H1 (cell line): Measurements from ENCODE around the gene HOXB3. TPM values are rescaled to one million over a fixed set of nuclear protein-coding genes. Genes with fewer than 3 reads are reported as not detected.
A peak's percentile ranks its signal among the peaks of the same experiment; 100 is the strongest.

ENCODE experiments used
- CBX5 ChIP-seq: fragments of 300-800, 300-1000 bp; sonication (generic); IDR thresholded peaks from 2 replicates; pipeline ENCODE4 v1.7.1; 2016; ENCODE audit warnings: antibody characterized with exemption, low read length, low read depth
- CBX8 ChIP-seq: fragments of 300-800, 300-1000 bp; sonication (generic); IDR thresholded peaks from 2 replicates; pipeline ENCODE4 v1.7.1; 2016; ENCODE audit warnings: low read depth, low read length, borderline replicate concordance
- CEBPB ChIP-seq: IDR thresholded peaks from 2 replicates; pipeline ENCODE4 v1.6.1; 2012; ENCODE audit warnings: low read depth, low read length
- CTCF ChIP-seq, 3 experiments: IDR thresholded peaks; 1 replicate in 2 of 3; 2 replicates in 1 of 3; pipeline versions ENCODE4 v1.5.1 to v1.6.1; 2011; ENCODE audit warnings: low read length in 3 of 3, mild to moderate bottlenecking in 3 of 3, inconsistent platforms in 2 of 3, low read depth in 1 of 3, moderate library complexity in 1 of 3; ENCODE audit not compliant: insufficient read depth in 1 of 3; ENCODE audit errors: control extremely low read depth in 1 of 3
- EZH2 ChIP-seq: fragments of 200-600 bp; sonication (generic); IDR thresholded peaks from 2 replicates; pipeline ENCODE4 v1.7.1; 2012; ENCODE audit warnings: low read depth, mild to moderate bottlenecking, moderate library complexity, low read length, inconsistent platforms; ENCODE audit not compliant: severe bottlenecking
- FOSL1 ChIP-seq: IDR thresholded peaks from 2 replicates; pipeline ENCODE4 v1.6.1; 2011; ENCODE audit warnings: mild to moderate bottlenecking, low read depth, low read length, moderate library complexity; ENCODE audit not compliant: insufficient read depth
- HDAC2 ChIP-seq, 2 experiments: fragments of 300-600 bp in 1 of 2; sonication (generic) in 1 of 2; IDR thresholded peaks; 2 replicates each; pipeline ENCODE4 v1.6.1; 2011 to 2012; ENCODE audit warnings: low read depth in 2 of 2, low read length in 2 of 2, mild to moderate bottlenecking in 2 of 2, moderate library complexity in 2 of 2, borderline replicate concordance in 1 of 2, inconsistent platforms in 1 of 2
- KDM5A ChIP-seq: fragments of 200-600 bp; IDR thresholded peaks from 2 replicates; pipeline ENCODE4 v1.7.1; 2012; ENCODE audit warnings: mild to moderate bottlenecking, low read length, inconsistent platforms, mixed read lengths
- NRF1 ChIP-seq: IDR thresholded peaks from 2 replicates; pipeline ENCODE4 v1.6.1; 2011; ENCODE audit warnings: mild to moderate bottlenecking, low read depth, low read length, improper control_type of control experiment
- POLR2A ChIP-seq, 2 experiments: IDR thresholded peaks; 1 replicate in 1 of 2; 2 replicates in 1 of 2; pipeline ENCODE4 v1.6.1; 2011; ENCODE audit warnings: low read depth in 2 of 2, low read length in 2 of 2, mild to moderate bottlenecking in 2 of 2; ENCODE audit errors: control extremely low read depth in 1 of 2
- POLR2AphosphoS5 ChIP-seq: IDR thresholded peaks from 2 replicates; pipeline ENCODE4 v1.6.1; 2011; ENCODE audit warnings: low read depth, low read length
- POU5F1 ChIP-seq: IDR thresholded peaks from 2 replicates; pipeline ENCODE4 v1.6.1; 2011; ENCODE audit warnings: low read depth, mild to moderate bottlenecking, low read length, moderate library complexity
- RBBP5 ChIP-seq: IDR thresholded peaks from 2 replicates; pipeline ENCODE4 v1.7.1; 2012; ENCODE audit warnings: low read depth, mild to moderate bottlenecking, inconsistent platforms, low read length, moderate library complexity, borderline replicate concordance
- SIN3A ChIP-seq, 2 experiments: IDR thresholded peaks in 1 of 2; conservative IDR thresholded peaks in 1 of 2; 2 replicates each; pipeline ENCODE4 v1.6.1; 2011 to 2012; ENCODE audit warnings: low read length in 2 of 2, improper control_type of control experiment in 1 of 2, low read depth in 1 of 2, mild to moderate bottlenecking in 1 of 2
- SIRT6 ChIP-seq: IDR thresholded peaks from one replicate; pipeline ENCODE4 v1.7.1; 2012; ENCODE audit warnings: low read length, inconsistent platforms
- SIX5 ChIP-seq: IDR thresholded peaks from 2 replicates; pipeline ENCODE4 v1.6.1; 2011; ENCODE audit warnings: mild to moderate bottlenecking, low read depth, low read length
- SP4 ChIP-seq: IDR thresholded peaks from 2 replicates; pipeline ENCODE4 v1.6.1; 2012; ENCODE audit warnings: low read length, inconsistent platforms
- TAF1 ChIP-seq: IDR thresholded peaks from 2 replicates; pipeline ENCODE4 v1.6.1; 2011; ENCODE audit warnings: mild to moderate bottlenecking, low read depth, low read length
- TAF7 ChIP-seq: optimal IDR thresholded peaks from 2 replicates; pipeline ENCODE3; 2011; ENCODE audit warnings: low read depth, mild to moderate bottlenecking, inconsistent platforms, low read length, moderate library complexity, borderline replicate concordance
- TBP ChIP-seq: IDR thresholded peaks from 2 replicates; pipeline ENCODE4 v1.6.1; 2011; ENCODE audit warnings: low read depth, low read length, improper control_type of control experiment
- TEAD4 ChIP-seq: IDR thresholded peaks from 2 replicates; pipeline ENCODE4 v1.6.1; 2012; ENCODE audit warnings: low read depth, low read length, inconsistent platforms, mixed read lengths
- ZNF274 ChIP-seq: IDR thresholded peaks from 2 replicates; pipeline ENCODE4 v1.7.0; 2012; ENCODE audit warnings: low read length, borderline replicate concordance; ENCODE audit errors: extremely low read depth
- polyA plus RNA-seq, 7 experiments: library from polyadenylated mRNA; depleted of rRNA in 3 of 7; stranded (reverse) in 5 of 7; unstranded in 2 of 7; fragments of >200 nt in 5 of 7; fragments of 200-250 nt in 2 of 7; gene quantifications; 1 replicate in 5 of 7; 2 replicates in 1 of 7; 4 replicates in 1 of 7; pipeline versions ENCODE4 v1.2.1 to v1.2.3, GENCODE V29; 2011 to 2013; ENCODE audit warnings: missing spikeins in 2 of 7, mixed read lengths in 2 of 7
- total RNA-seq: library from RNA; stranded (reverse); fragmentation: NEBNext Ultra II Directional; extraction: Animal tissue kit (Norgen Biotek cat#: 25700); gene quantifications from 2 replicates; pipeline ENCODE4 v1.2.1, GENCODE V29; 2021
- TF ChIP-seq, protein P1 (sequence below): IDR thresholded peaks from 2 replicates; pipeline ENCODE4 v1.6.1; 2012; ENCODE audit warnings: inconsistent platforms

HOXB3 gene
- total and polyA plus RNA-seq, 2 of the 8 experiments (the other 6 are each of a cell fraction or from before 2014, with no cell fraction given) = not detected

DNA sequence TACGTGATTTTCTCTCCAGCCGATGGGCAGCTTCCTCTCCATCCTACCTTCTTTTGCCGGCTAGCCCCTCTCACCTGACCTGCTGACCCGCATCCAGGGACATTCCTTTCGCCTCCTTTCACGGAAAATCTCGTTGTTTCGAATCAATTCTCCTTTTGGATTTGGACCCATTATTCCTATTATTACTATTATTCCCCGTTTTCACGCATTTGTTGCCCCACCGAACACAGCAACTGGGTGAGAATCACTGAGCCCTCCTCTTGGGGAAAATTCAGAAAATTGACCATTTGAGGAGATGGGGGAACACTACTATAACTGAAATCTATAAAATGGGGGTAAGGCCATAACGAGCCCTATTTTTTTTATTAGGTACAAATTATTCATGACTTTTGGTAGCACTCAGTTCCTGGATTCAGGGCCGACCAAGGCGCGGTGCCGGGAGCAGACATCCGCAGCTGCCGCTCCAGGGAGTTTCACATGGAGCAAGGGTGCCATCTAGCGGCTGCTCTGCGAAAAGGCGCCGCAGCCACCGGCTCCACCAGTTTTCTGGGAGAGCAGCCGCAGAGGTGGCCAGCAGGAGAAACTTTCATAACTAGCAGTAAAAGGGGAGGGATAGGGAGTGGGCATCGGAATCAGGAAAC is 28.3 kb upstream of the HOXB3 start (continued):
- TF ChIP-seq CEBPB (no peak), FOSL1 (no peak), CTCF (IDR thresholded peaks at IDR 0.05; ENCODE audit: control extremely low read depth in 1 of 3, insufficient read depth in 1 of 3, low read depth in 1 of 3, low read length in 3 of 3) (peak; percentile 77 to 95 (median 82)), ZNF274 (no peak), POLR2A (IDR thresholded peaks at IDR 0.05; ENCODE audit: control extremely low read depth in 1 of 2, low read depth in 2 of 2, low read length in 2 of 2) (no peak), CBX5 (no peak), TAF1 (no peak), CBX8 (no peak; the same call in 1 of the 2 replicates), SP4 (no peak), POU5F1 (no peak), TAF7 (no peak), TEAD4 (no peak), SIX5 (no peak), HDAC2 (IDR thresholded peaks at IDR 0.05; ENCODE audit: borderline replicate concordance in 1 of 2, low read depth in 2 of 2, low read length in 2 of 2) (no peak), KDM5A (no peak), EZH2 (peak; percentile 67), SIN3A (conservative IDR thresholded peaks at IDR 0.05 in 1 of 2, IDR thresholded peaks at IDR 0.05 in 1 of 2; ENCODE audit: low read depth in 1 of 2, low read length in 2 of 2) (no peak), RBBP5 (no peak), SIRT6 (no peak), POLR2AphosphoS5 (no peak), TBP (no peak), NRF1 (no peak)
- TF ChIP-seq, protein P1, sequence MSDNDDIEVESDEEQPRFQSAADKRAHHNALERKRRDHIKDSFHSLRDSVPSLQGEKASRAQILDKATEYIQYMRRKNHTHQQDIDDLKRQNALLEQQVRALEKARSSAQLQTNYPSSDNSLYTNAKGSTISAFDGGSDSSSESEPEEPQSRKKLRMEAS = no peak
